Psoas muscle (tissue), 8 donors: ENCODE results near the gene KRTAP19-6. TPM values are rescaled to one million over a fixed set of nuclear protein-coding genes. Genes with fewer than 3 reads are reported as not detected.

Experiments
- ATAC-seq, 4 donors: fragments of 200-7000 bp; cut with Tn5 transposase; one replicate each; pipeline ENCODE4 v1.9.1; 2020; ENCODE audit warnings: moderate library complexity in 3 of 4, mild to moderate bottlenecking in 2 of 4
- DNase-seq, 2 donors: peaks; one replicate each; pipeline ENCODE4 v3.0.0-alpha.2; 2020
- H3K27ac ChIP-seq: fragments of 200-600 bp; one replicate; pipeline ENCODE4 v1.8.0; 2022
- H3K27me3 ChIP-seq, 3 donors: fragments of 200-600 bp in 1 of 3; one replicate each; pipeline versions ENCODE4 v1.6.1 to v1.8.0; 2013 to 2022; ENCODE audit warnings: low read length in 2 of 3, mild to moderate bottlenecking in 2 of 3, moderate library complexity in 1 of 3; ENCODE audit not compliant: insufficient read depth in 3 of 3
- H3K36me3 ChIP-seq, 2 donors: fragments of 200-600 bp in 1 of 2; one replicate each; pipeline versions ENCODE4 v1.6.1 to v1.8.0; 2013 to 2022; ENCODE audit warnings: low read depth in 1 of 2, mild to moderate bottlenecking in 1 of 2, moderate library complexity in 1 of 2; ENCODE audit not compliant: insufficient read depth in 1 of 2
- H3K4me1 ChIP-seq: fragments of 200-600 bp; one replicate; pipeline ENCODE4 v1.8.0; 2022
- H3K4me3 ChIP-seq: fragments of 200-600 bp; one replicate; pipeline ENCODE4 v1.8.0; 2022; ENCODE audit warnings: mild to moderate bottlenecking
- H3K9me3 ChIP-seq: fragments of 200-600 bp; one replicate; pipeline ENCODE4 v1.8.0; 2022
- CTCF ChIP-seq: fragments of 200-600 bp; IDR thresholded peaks from one replicate; pipeline ENCODE4 v1.8.0; 2022; ENCODE audit warnings: antibody characterized with exemption
- WGBS, 3 donors: extraction: QIAGEN DNeasy Blood & Tissue Kit; methylation state at CpG; one replicate each; pipeline versions ENCODE4 v1.1.6 to v1.1.7; 2013; 5-methylcytosine and 5-hydroxymethylcytosine counted together
- intact Hi-C, 2 donors: fragments of 100-400 bp; cut with DNase I; formaldehyde crosslinking; loops; one replicate each; pipeline versions ENCODE4 v1.11.0 to v1.14.2; 2022
- long read RNA-seq, 2 donors: library from polyadenylated mRNA; unstranded; transcript quantifications; one replicate each; pipeline ENCODE4 v2.0.0, GENCODE V29; 2021
- polyA plus RNA-seq, 3 donors: library from polyadenylated mRNA; stranded (reverse); fragments of 200-250 nt; gene quantifications; one replicate each; pipeline ENCODE4 v1.2.3, GENCODE V29; 2013
- total RNA-seq, 4 donors: library from RNA; stranded (reverse); fragmentation: NEBNext Ultra II Directional in 2 of 4; extraction: Animal tissue kit (Norgen Biotek cat#: 25700) in 2 of 4; gene quantifications; one replicate each; pipeline versions ENCODE4 v1.2.1 to v1.2.4, GENCODE V29; 2021 to 2023
- donor health status: healthy with polysubstance abuse.
- donor health status: DM: no; HTN: no; CAD: no; lungs with moderate emphysema.
- donor health status: Bipolar disorder and iron deficiency.
- donor health status: healthy.
- donor health status: DM: yes; HTN: yes; CAD: no.
- donor health status: DM: no; HTN: no; CAD: no.
- donor health status: DM: no; HTN: no; CAD: no.
- donor health status: DM: yes; HTN: yes; CAD: no.

Gene KRTAP19-6
- not detected for total RNA-seq
- polyA plus RNA-seq: not detected
- long read RNA-seq, donor 1: 0 reads
- long read RNA-seq, donor 2: 0 reads

GRCh38 chr21:30541764-30542163 lies at the start of gene KRTAP19-6:
TSS of gene KRTAP19-6 (minus strand) at chr21:30541864. CDS start at chr21:30541833, 31 bp downstream.
- Histone ChIP-seq H3K27ac (no peak within 1 kb of the TSS), H3K27me3 (no peaks in the 10 kb centered on the region), H3K4me3 (no peak within 1 kb of the TSS), H3K4me1 (no peaks in the 10 kb centered on the region), H3K36me3 (no peaks in the 10 kb centered on the region), H3K9me3 (no peaks in the 10 kb centered on the region)
- 77 to 87% (median 79%) methylated on average over 1 of the region's 1 CpG for WGBS, 3 donors
- DNase-seq (no peak), ATAC-seq (no peak)
- intact Hi-C loops: no loop called here
- TF ChIP-seq CTCF: no peak

- DNase-seq: no peak
These were observed 48.6 kb upstream of the KRTAP19-6 start, which contains the start of gene KRTAP22-2 for GRCh38 chr21:30590297-30590696. TSS of gene KRTAP22-2 (minus strand) at chr21:30590397.

GRCh38 chr21:30582870-30583269 lies 41.2 kb upstream of the KRTAP19-6 start:
- no peaks in the 10 kb centered on the region for H3K27me3 ChIP-seq
- 37 to 46% (median 38%) methylated on average over 1 of the region's 1 CpG for WGBS, 3 donors
- TF ChIP-seq CTCF: no peak
- no peak for DNase-seq
- H3K4me1 ChIP-seq: no peaks in the 10 kb centered on the region
- H3K9me3 ChIP-seq: no peaks in the 10 kb centered on the region
- no peak overlapping the region for H3K27ac ChIP-seq
- no peak for ATAC-seq
- H3K36me3 ChIP-seq: no peaks in the 10 kb centered on the region
- intact Hi-C loops: no loop called here
- H3K4me3 ChIP-seq: no peak overlapping the region

More at GRCh38 chr21:30590297-30590696, 48.6 kb upstream of the KRTAP19-6 start, which contains the start of gene KRTAP22-2:
- Histone ChIP-seq H3K36me3 (no peaks in the 10 kb centered on the region), H3K27me3 (no peaks in the 10 kb centered on the region), H3K4me1 (no peaks in the 10 kb centered on the region), H3K4me3 (no peak within 1 kb of the TSS), H3K27ac (no peak within 1 kb of the TSS), H3K9me3 (no peaks in the 10 kb centered on the region)
- ATAC-seq: no peak
- intact Hi-C loops: no loop called here
- TF ChIP-seq CTCF: no peak

GRCh38 chr21:30580132-30580531 lies 38.5 kb upstream of the KRTAP19-6 start:
- intact Hi-C loops: no loop called here
- no peaks in the 10 kb centered on the region for H3K4me1 ChIP-seq

More at GRCh38 chr21:30580132-30580531, 38.5 kb upstream of the KRTAP19-6 start:
- TF ChIP-seq CTCF: no peak
- Histone ChIP-seq H3K9me3 (no peaks in the 10 kb centered on the region), H3K36me3 (no peaks in the 10 kb centered on the region), H3K27ac (no peak overlapping the region), H3K27me3 (no peaks in the 10 kb centered on the region), H3K4me3 (no peak overlapping the region)
- DNase-seq: no peak
- WGBS, 3 donors: 56 to 65% (median 64%) methylated on average over 3 of the region's 3 CpGs
- no peak for ATAC-seq
